ENCODE measurements around the gene LAGE3. TPM values are rescaled to one million over a fixed set of nuclear protein-coding genes. Genes with fewer than 3 reads are reported as not detected.

Gene LAGE3
- total and polyA plus RNA-seq, 2 donors, result 17.3 to 39.9 TPM

GRCh38 chrX:154515966-154516655 lies 37.0 kb upstream of the LAGE3 start, which contains the start of gene FAM3A:
FAM3A (minus strand) TSS chrX:154516232; CDS start chrX:154515772, 460 bp downstream.
- Histone ChIP-seq H3K9me3 (ENCODE audit: control insufficient read depth in 2 of 2, insufficient read depth in 1 of 2, low read length in 1 of 2) (peaks cover 0 to 11% of the 10 kb centered on the region in 2 donors), H3K36me3 (ENCODE audit: control insufficient read depth in 2 of 2, insufficient read depth in 2 of 2, low read length in 1 of 2) (peaks cover 0 to 3% of the 10 kb centered on the region in 2 donors), H3K27me3 (ENCODE audit: control insufficient read depth in 2 of 2, insufficient read depth in 1 of 2, low read length in 1 of 2) (no peaks in the 10 kb centered on the region), H3K27ac (ENCODE audit: low read depth in 1 of 2, low read length in 1 of 2) (peak within 1 kb of the TSS; percentile 79 to 87), H3K4me3 (ENCODE audit: low read length in 2 of 2) (peak within 1 kb of the TSS; percentile 71 to 80), H3K4me1 (ENCODE audit: control insufficient read depth in 2 of 2, insufficient read depth in 2 of 2, low read length in 2 of 2) (peaks cover 10 to 28% of the 10 kb centered on the region in 2 donors)
- peak in 8 of 9 donors; percentile 57 to 90 (median 81) for DNase-seq (ENCODE audit: low read depth in 6 of 9, low spot score in 9 of 9)
- under 1% methylated on average over 58 of the region's 59 CpGs for WGBS

GRCh38 chrX:154515090-154515965 lies 36.2 kb upstream of the LAGE3 start:
- peak in 1 of 9 donors; percentile 37 for DNase-seq (ENCODE audit: low read depth in 6 of 9, low spot score in 9 of 9)
- Histone ChIP-seq H3K9me3 (ENCODE audit: control insufficient read depth in 2 of 2, insufficient read depth in 1 of 2, low read length in 1 of 2) (peaks cover 0 to 11% of the 10 kb centered on the region in 2 donors), H3K4me1 (ENCODE audit: control insufficient read depth in 2 of 2, insufficient read depth in 2 of 2, low read length in 2 of 2) (peaks cover 10 to 30% of the 10 kb centered on the region in 2 donors), H3K4me3 (ENCODE audit: low read length in 2 of 2) (peak overlapping the region; percentile 71 to 80), H3K36me3 (ENCODE audit: control insufficient read depth in 2 of 2, insufficient read depth in 2 of 2, low read length in 1 of 2) (peaks cover 0 to 3% of the 10 kb centered on the region in 2 donors), H3K27ac (ENCODE audit: low read depth in 1 of 2, low read length in 1 of 2) (peak overlapping the region; percentile 70 to 79), H3K27me3 (ENCODE audit: control insufficient read depth in 2 of 2, insufficient read depth in 1 of 2, low read length in 1 of 2) (no peaks in the 10 kb centered on the region)
- 17% methylated on average over 34 of the region's 34 CpGs for WGBS

GRCh38 chrX:154513716-154514115 lies 34.6 kb upstream of the LAGE3 start:
- Histone ChIP-seq H3K9me3 (ENCODE audit: control insufficient read depth in 2 of 2, insufficient read depth in 1 of 2, low read length in 1 of 2) (peaks cover 0 to 17% of the 10 kb centered on the region in 2 donors), H3K27me3 (ENCODE audit: control insufficient read depth in 2 of 2, insufficient read depth in 1 of 2, low read length in 1 of 2) (no peaks in the 10 kb centered on the region), H3K36me3 (ENCODE audit: control insufficient read depth in 2 of 2, insufficient read depth in 2 of 2, low read length in 1 of 2) (peaks cover 7 to 11% of the 10 kb centered on the region in 2 donors), H3K4me1 (ENCODE audit: control insufficient read depth in 2 of 2, insufficient read depth in 2 of 2, low read length in 2 of 2) (peaks cover 10 to 30% of the 10 kb centered on the region in 2 donors), H3K4me3 (ENCODE audit: low read length in 2 of 2) (no peak overlapping the region), H3K27ac (ENCODE audit: low read depth in 1 of 2, low read length in 1 of 2) (no peak overlapping the region)
- no peak for DNase-seq (ENCODE audit: low read depth in 6 of 9, low spot score in 9 of 9)
- 98% methylated on average over 2 of the region's 2 CpGs for WGBS

- 93% methylated on average over 16 of the region's 16 CpGs for WGBS
- DNase-seq (ENCODE audit: low read depth in 6 of 9, low spot score in 9 of 9), result no peak
- H3K9me3 ChIP-seq (ENCODE audit: control insufficient read depth in 2 of 2, insufficient read depth in 1 of 2, low read length in 1 of 2), result peaks cover 0 to 17% of the 10 kb centered on the region in 2 donors
- no peak overlapping the region for H3K4me3 ChIP-seq (ENCODE audit: low read length in 2 of 2)
- H3K27me3 ChIP-seq (ENCODE audit: control insufficient read depth in 2 of 2, insufficient read depth in 1 of 2, low read length in 1 of 2), result no peaks in the 10 kb centered on the region
- H3K4me1 ChIP-seq (ENCODE audit: control insufficient read depth in 2 of 2, insufficient read depth in 2 of 2, low read length in 2 of 2), result peaks cover 10 to 30% of the 10 kb centered on the region in 2 donors
- H3K36me3 ChIP-seq (ENCODE audit: control insufficient read depth in 2 of 2, insufficient read depth in 2 of 2, low read length in 1 of 2), result peaks cover 7 to 15% of the 10 kb centered on the region in 2 donors
- H3K27ac ChIP-seq (ENCODE audit: low read depth in 1 of 2, low read length in 1 of 2), result no peak overlapping the region
These were observed 33.9 kb upstream of the LAGE3 start for GRCh38 chrX:154512879-154513553.

GRCh38 chrX:154511761-154512160 lies 32.7 kb upstream of the LAGE3 start:
- DNase-seq (ENCODE audit: low read depth in 6 of 9, low spot score in 9 of 9), result no peak
- H3K9me3 ChIP-seq (ENCODE audit: control insufficient read depth in 2 of 2, insufficient read depth in 1 of 2, low read length in 1 of 2), result peaks cover 0 to 17% of the 10 kb centered on the region in 2 donors
- H3K4me1 ChIP-seq (ENCODE audit: control insufficient read depth in 2 of 2, insufficient read depth in 2 of 2, low read length in 2 of 2), result peaks cover 8 to 24% of the 10 kb centered on the region in 2 donors
- peaks cover 14 to 22% of the 10 kb centered on the region in 2 donors for H3K36me3 ChIP-seq (ENCODE audit: control insufficient read depth in 2 of 2, insufficient read depth in 2 of 2, low read length in 1 of 2)
- H3K27ac ChIP-seq (ENCODE audit: low read depth in 1 of 2, low read length in 1 of 2), result peak overlapping the region; percentile 79 to 84
- 67% methylated on average over 12 of the region's 12 CpGs for WGBS
- H3K4me3 ChIP-seq (ENCODE audit: low read length in 2 of 2), result no peak overlapping the region
- H3K27me3 ChIP-seq (ENCODE audit: control insufficient read depth in 2 of 2, insufficient read depth in 1 of 2, low read length in 1 of 2), result no peaks in the 10 kb centered on the region

- Histone ChIP-seq H3K4me1 (ENCODE audit: control insufficient read depth in 2 of 2, insufficient read depth in 2 of 2, low read length in 2 of 2) (peaks cover 5 to 14% of the 10 kb centered on the region in 2 donors), H3K36me3 (ENCODE audit: control insufficient read depth in 2 of 2, insufficient read depth in 2 of 2, low read length in 1 of 2) (peaks cover 19 to 34% of the 10 kb centered on the region in 2 donors), H3K27ac (ENCODE audit: low read depth in 1 of 2, low read length in 1 of 2) (no peak overlapping the region), H3K27me3 (ENCODE audit: control insufficient read depth in 2 of 2, insufficient read depth in 1 of 2, low read length in 1 of 2) (no peaks in the 10 kb centered on the region), H3K9me3 (ENCODE audit: control insufficient read depth in 2 of 2, insufficient read depth in 1 of 2, low read length in 1 of 2) (peaks cover 0 to 12% of the 10 kb centered on the region in 2 donors), H3K4me3 (ENCODE audit: low read length in 2 of 2) (no peak overlapping the region)
- WGBS, result over 99% methylated on average over 5 of the region's 5 CpGs
- no peak for DNase-seq (ENCODE audit: low read depth in 6 of 9, low spot score in 9 of 9)
These were observed 30.4 kb upstream of the LAGE3 start for GRCh38 chrX:154509455-154509854.

- Histone ChIP-seq H3K27ac (ENCODE audit: low read depth in 1 of 2, low read length in 1 of 2) (no peak overlapping the region), H3K36me3 (ENCODE audit: control insufficient read depth in 2 of 2, insufficient read depth in 2 of 2, low read length in 1 of 2) (peaks cover 19 to 34% of the 10 kb centered on the region in 2 donors), H3K4me3 (ENCODE audit: low read length in 2 of 2) (no peak overlapping the region), H3K27me3 (ENCODE audit: control insufficient read depth in 2 of 2, insufficient read depth in 1 of 2, low read length in 1 of 2) (no peaks in the 10 kb centered on the region), H3K9me3 (ENCODE audit: control insufficient read depth in 2 of 2, insufficient read depth in 1 of 2, low read length in 1 of 2) (peaks cover 0 to 12% of the 10 kb centered on the region in 2 donors), H3K4me1 (ENCODE audit: control insufficient read depth in 2 of 2, insufficient read depth in 2 of 2, low read length in 2 of 2) (peaks cover 5 to 14% of the 10 kb centered on the region in 2 donors)
- no peak for DNase-seq (ENCODE audit: low read depth in 6 of 9, low spot score in 9 of 9)
- WGBS, result 99% methylated on average over 13 of the region's 13 CpGs
These were observed 29.3 kb upstream of the LAGE3 start for GRCh38 chrX:154508384-154508745.

- peaks cover 0 to 12% of the 10 kb centered on the region in 2 donors for H3K9me3 ChIP-seq (ENCODE audit: control insufficient read depth in 2 of 2, insufficient read depth in 1 of 2, low read length in 1 of 2)
- no peak overlapping the region for H3K27ac ChIP-seq (ENCODE audit: low read depth in 1 of 2, low read length in 1 of 2)
- no peak for DNase-seq (ENCODE audit: low read depth in 6 of 9, low spot score in 9 of 9)
- H3K27me3 ChIP-seq (ENCODE audit: control insufficient read depth in 2 of 2, insufficient read depth in 1 of 2, low read length in 1 of 2), result no peaks in the 10 kb centered on the region
- H3K4me1 ChIP-seq (ENCODE audit: control insufficient read depth in 2 of 2, insufficient read depth in 2 of 2, low read length in 2 of 2), result peaks cover 5 to 14% of the 10 kb centered on the region in 2 donors
- no peak overlapping the region for H3K4me3 ChIP-seq (ENCODE audit: low read length in 2 of 2)
- WGBS, result 96% methylated on average over 24 of the region's 24 CpGs
- H3K36me3 ChIP-seq (ENCODE audit: control insufficient read depth in 2 of 2, insufficient read depth in 2 of 2, low read length in 1 of 2), result peaks cover 19 to 34% of the 10 kb centered on the region in 2 donors
These were observed 28.7 kb upstream of the LAGE3 start for GRCh38 chrX:154507673-154508383.
